HL-60/S4 treated with retinoic acid at 250 ng/mL for 4 days and 3 days (cell line): ENCODE results near the gene TAS1R2.
"Not testable (repeated sequence)": the region's sequence is repeated elsewhere in the genome, so short reads cannot be mapped to it uniquely, and the experiment has no call there.

ENCODE experiments used
- in situ Hi-C: fragments of 300-500 bp; cut with MboI; formaldehyde crosslinking; loops from 2 replicates; pipeline ENCODE4 v1.7.0; 2022; ENCODE audit warnings: low sequenced_read_pairs

TAS1R2 gene

GRCh38 chr1:18832319-18832718 lies 27.1 kb downstream of the TAS1R2 start:
- in situ Hi-C loops: not testable (repeated sequence)

- in situ Hi-C loops: no loop called here
These were observed 27.8 kb downstream of the TAS1R2 start for GRCh38 chr1:18831656-18832055.

GRCh38 chr1:18830596-18830995 lies 28.9 kb downstream of the TAS1R2 start:
- in situ Hi-C loops: no loop called here

- in situ Hi-C loops: no loop called here
These were observed 29.8 kb downstream of the TAS1R2 start for GRCh38 chr1:18829671-18830070.

- in situ Hi-C loops: no loop called here
These were observed 31.2 kb downstream of the TAS1R2 start for GRCh38 chr1:18828224-18828623.

- in situ Hi-C loops: loop anchor here (25.0 kb wide), 1 partner anchor 236 kb away; no protein-coding TSS in a partner anchor
These were observed 36.0 kb downstream of the TAS1R2 start for GRCh38 chr1:18823438-18823837.

- in situ Hi-C loops: loop anchor here (25.0 kb wide), 1 partner anchor 234 kb away; no protein-coding TSS in a partner anchor
These were observed 38.4 kb downstream of the TAS1R2 start for GRCh38 chr1:18820791-18821641.

GRCh38 chr1:18819986-18820790 lies 39.3 kb downstream of the TAS1R2 start:
- in situ Hi-C loops: loop anchor here (25.0 kb wide), 1 partner anchor 233 kb away; no protein-coding TSS in a partner anchor

GRCh38 chr1:18819203-18819602 lies 40.3 kb downstream of the TAS1R2 start:
- in situ Hi-C loops: loop anchor here (25.0 kb wide), 1 partner anchor 232 kb away; no protein-coding TSS in a partner anchor

- in situ Hi-C loops: loop anchor here (25.0 kb wide), 1 partner anchor 231 kb away; no protein-coding TSS in a partner anchor
These were observed 41.5 kb downstream of the TAS1R2 start for GRCh38 chr1:18817795-18818435.

- in situ Hi-C loops: loop anchor here (25.0 kb wide), 1 partner anchor 230 kb away; no protein-coding TSS in a partner anchor
These were observed 42.1 kb downstream of the TAS1R2 start for GRCh38 chr1:18817316-18817715.

- in situ Hi-C loops: loop anchor here (25.0 kb wide), 1 partner anchor 230 kb away; no protein-coding TSS in a partner anchor
These were observed 42.7 kb downstream of the TAS1R2 start for GRCh38 chr1:18816808-18817207.

GRCh38 chr1:18814874-18815531 lies 44.5 kb downstream of the TAS1R2 start:
- in situ Hi-C loops: loop anchor here (25.0 kb wide), 1 partner anchor 228 kb away; no protein-coding TSS in a partner anchor

- in situ Hi-C loops: loop anchor here (25.0 kb wide), 1 partner anchor 227 kb away; no protein-coding TSS in a partner anchor
These were observed 45.0 kb downstream of the TAS1R2 start for GRCh38 chr1:18814425-18814824.

- in situ Hi-C loops: loop anchor here (25.0 kb wide), 1 partner anchor 225 kb away; no protein-coding TSS in a partner anchor
These were observed 47.0 kb downstream of the TAS1R2 start for GRCh38 chr1:18812453-18812939.

- in situ Hi-C loops: loop anchor here (25.0 kb wide), 1 partner anchor 225 kb away; no protein-coding TSS in a partner anchor
These were observed 47.6 kb downstream of the TAS1R2 start for GRCh38 chr1:18811733-18812452.

- in situ Hi-C loops: loop anchor here (25.0 kb wide), 1 partner anchor 223 kb away; no protein-coding TSS in a partner anchor
These were observed 49.2 kb downstream of the TAS1R2 start for GRCh38 chr1:18809953-18810899.

- in situ Hi-C loops: loop anchor here (25.0 kb wide), 1 partner anchor 221 kb away; no protein-coding TSS in a partner anchor
These were observed 50.9 kb downstream of the TAS1R2 start for GRCh38 chr1:18808550-18808949.
